ENCODE data around the gene LRRC56. TPM values are rescaled to one million over a fixed set of nuclear protein-coding genes. Genes with fewer than 3 reads are reported as not detected.

The LRRC56 gene
- total and polyA plus RNA-seq, 2 of the 13 experiments (the other 11 are each of a cell fraction or from before 2014, with no cell fraction given) = 0.11 to 0.29 TPM

GRCh38 chr11:535519-536454 lies 1.5 kb upstream of the LRRC56 start, which contains the start of gene HRAS (continued):
- TF ChIP-seq, protein P1, sequence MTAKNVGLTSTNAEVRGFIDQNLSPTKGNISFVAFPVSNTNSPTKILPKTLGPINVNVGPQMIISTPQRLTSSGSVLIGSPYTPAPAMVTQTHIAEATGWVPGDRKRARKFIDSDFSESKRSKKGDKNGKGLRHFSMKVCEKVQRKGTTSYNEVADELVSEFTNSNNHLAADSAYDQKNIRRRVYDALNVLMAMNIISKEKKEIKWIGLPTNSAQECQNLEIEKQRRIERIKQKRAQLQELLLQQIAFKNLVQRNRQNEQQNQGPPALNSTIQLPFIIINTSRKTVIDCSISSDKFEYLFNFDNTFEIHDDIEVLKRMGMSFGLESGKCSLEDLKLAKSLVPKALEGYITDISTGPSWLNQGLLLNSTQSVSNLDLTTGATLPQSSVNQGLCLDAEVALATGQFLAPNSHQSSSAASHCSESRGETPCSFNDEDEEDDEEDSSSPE (CRISPR knock-in tag; IDR thresholded peaks at IDR 0.05) = peak; percentile 54
- TF ChIP-seq ZNF550 (CRISPR knock-in tag; IDR thresholded peaks at IDR 0.05; ENCODE audit: borderline replicate concordance) = 0 out of 2 replicates have a peak, but pooled peaks have one; percentile 49
- TF ChIP-seq, protein P2, sequence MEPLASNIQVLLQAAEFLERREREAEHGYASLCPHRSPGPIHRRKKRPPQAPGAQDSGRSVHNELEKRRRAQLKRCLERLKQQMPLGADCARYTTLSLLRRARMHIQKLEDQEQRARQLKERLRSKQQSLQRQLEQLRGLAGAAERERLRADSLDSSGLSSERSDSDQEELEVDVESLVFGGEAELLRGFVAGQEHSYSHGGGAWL (CRISPR knock-in tag; IDR thresholded peaks at IDR 0.05) = peak; percentile 62; the same call in 1 of the 2 replicates
- peak; percentile 89 for TF ChIP-seq ZFY (CRISPR knock-in tag; IDR thresholded peaks at IDR 0.05)
- TF ChIP-seq RAD21 (CRISPR knock-in tag; IDR thresholded peaks at IDR 0.05) = peak; percentile 25
- TF ChIP-seq MXI1 (IDR thresholded peaks at IDR 0.05; ENCODE audit: borderline replicate concordance, low read depth, low read length) = peak; percentile 19; the same call in 1 of the 3 replicates
- TF ChIP-seq MNT (IDR thresholded peaks at IDR 0.05) = no peak
- no peak for TF ChIP-seq TBP (CRISPR knock-in tag; IDR thresholded peaks at IDR 0.05)
- peak; percentile 73 for TF ChIP-seq DBP (CRISPR knock-in tag; IDR thresholded peaks at IDR 0.05; ENCODE audit: not compliant biosample characterization)
- TF ChIP-seq ZNF121 (CRISPR knock-in tag; IDR thresholded peaks at IDR 0.05) = no peak
- TF ChIP-seq ZNF24 (IDR thresholded peaks at IDR 0.05) = no peak
- no peak for TF ChIP-seq ZNF546 (CRISPR knock-in tag; conservative IDR thresholded peaks at IDR 0.05)
- TF ChIP-seq PRPF4 (IDR thresholded peaks at IDR 0.05; ENCODE audit: low read depth, low read length, poor library complexity, severe bottlenecking) = no peak
- TF ChIP-seq HMG20A (CRISPR knock-in tag; IDR thresholded peaks at IDR 0.05; ENCODE audit: borderline replicate concordance) = no peak
- TF ChIP-seq PRDM4 (CRISPR knock-in tag; IDR thresholded peaks at IDR 0.05; ENCODE audit: borderline replicate concordance) = no peak
- peak; percentile 94 for TF ChIP-seq SP2 (CRISPR knock-in tag; IDR thresholded peaks at IDR 0.05)
- no peak for TF ChIP-seq CREBL2 (CRISPR knock-in tag; IDR thresholded peaks at IDR 0.05; ENCODE audit: borderline replicate concordance)
- TF ChIP-seq GABPB1 (CRISPR knock-in tag; IDR thresholded peaks at IDR 0.05) = peak; percentile 93
- TF ChIP-seq GTF3A (CRISPR knock-in tag; conservative IDR thresholded peaks at IDR 0.05) = 0 out of 2 replicates have a peak, but pooled peaks have one; percentile 17
- TF ChIP-seq ARNT2 (CRISPR knock-in tag; IDR thresholded peaks at IDR 0.05; ENCODE audit: low read depth) = peak; percentile 50; the same call in 1 of the 2 replicates
